Heart left ventricle (tissue), 13 donors: ENCODE data around the gene CFAP206.

Experiments used
- POLR2A ChIP-seq, 2 donors: fragments of 450-650 bp; IDR thresholded peaks; one replicate each; pipeline ENCODE4 v1.6.1; 2017; ENCODE audit warnings: antibody characterized with exemption in 2 of 2, mild to moderate bottlenecking in 2 of 2, moderate library complexity in 2 of 2
- TF ChIP-seq, protein P1 (sequence below), 12 donors: fragments of 200-600 bp; sonication (generic) in 4 of 12; IDR thresholded peaks; one replicate each; pipeline versions ENCODE4 v1.5.0 to v1.8.0; 2018 to 2022; ENCODE audit warnings: antibody characterized with exemption in 12 of 12, mild to moderate bottlenecking in 5 of 12
- donor health status: ischemic (EF 13 %, LVEDD 7.1; RV severe dilation, severe dysfunction).
- donor health status: DM: no; HTN: yes; CAD: no.
- donor health status: DM: no; HTN: no; CAD: no.
- donor health status: ischemic (EF 25% LVEDD 6.9; RV normal size, moderate dysfunction).
- donor health status: ischemic (EF 25% LVEDD 5.7; RV mildly dilated, moderate dysfunction).
- donor health status: ischemic (EF 35%, LVEDD 5.7; RV mildly dilated, moderate dysfunction).
- donor health status: nonischemic (EF 11% LVEDD 7.7; RV severe dilation, severe dysfunction).
- donor health status: DM: yes; HTN: yes; CAD: no.
- donor health status: PGD.
- donor health status: ischemic (EF 29% LVEDD 5.4; RV normal size, mild dysfunction).
- donor health status: nonischemic (EF 23%, LVEDD 6.1; RV moderate dilation, normal function).

DNA sequence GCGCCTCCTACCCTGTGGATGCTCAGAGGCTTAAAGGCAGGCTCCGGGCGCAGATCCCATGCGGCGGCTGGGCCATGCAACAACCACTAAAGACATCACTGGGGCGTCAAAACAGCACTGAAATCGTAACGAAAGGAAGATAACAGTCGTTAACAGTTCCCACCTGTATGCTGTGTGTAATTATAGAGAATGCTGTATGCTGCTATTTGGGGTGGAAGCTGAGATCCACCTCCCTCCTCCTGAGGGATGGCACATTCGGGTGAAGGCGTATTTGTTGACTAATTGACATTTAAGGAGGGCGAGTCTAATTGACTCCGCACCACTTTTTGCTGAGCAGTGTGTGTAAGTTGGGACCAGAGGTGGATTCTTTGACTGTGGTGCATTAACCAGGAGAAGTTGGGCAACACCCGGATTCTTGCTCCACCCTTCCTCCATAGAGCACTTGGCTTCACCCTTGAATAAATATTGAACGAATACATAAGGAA lies 65.7 kb downstream of the CFAP206 start:
- TF ChIP-seq, protein P1, sequence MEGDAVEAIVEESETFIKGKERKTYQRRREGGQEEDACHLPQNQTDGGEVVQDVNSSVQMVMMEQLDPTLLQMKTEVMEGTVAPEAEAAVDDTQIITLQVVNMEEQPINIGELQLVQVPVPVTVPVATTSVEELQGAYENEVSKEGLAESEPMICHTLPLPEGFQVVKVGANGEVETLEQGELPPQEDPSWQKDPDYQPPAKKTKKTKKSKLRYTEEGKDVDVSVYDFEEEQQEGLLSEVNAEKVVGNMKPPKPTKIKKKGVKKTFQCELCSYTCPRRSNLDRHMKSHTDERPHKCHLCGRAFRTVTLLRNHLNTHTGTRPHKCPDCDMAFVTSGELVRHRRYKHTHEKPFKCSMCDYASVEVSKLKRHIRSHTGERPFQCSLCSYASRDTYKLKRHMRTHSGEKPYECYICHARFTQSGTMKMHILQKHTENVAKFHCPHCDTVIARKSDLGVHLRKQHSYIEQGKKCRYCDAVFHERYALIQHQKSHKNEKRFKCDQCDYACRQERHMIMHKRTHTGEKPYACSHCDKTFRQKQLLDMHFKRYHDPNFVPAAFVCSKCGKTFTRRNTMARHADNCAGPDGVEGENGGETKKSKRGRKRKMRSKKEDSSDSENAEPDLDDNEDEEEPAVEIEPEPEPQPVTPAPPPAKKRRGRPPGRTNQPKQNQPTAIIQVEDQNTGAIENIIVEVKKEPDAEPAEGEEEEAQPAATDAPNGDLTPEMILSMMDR (IDR thresholded peaks at IDR 0.05), result no peak
- no peak for TF ChIP-seq POLR2A (IDR thresholded peaks at IDR 0.05)
